ENCODE measurements around the gene RFX5.
"Not testable (repeated sequence)": the region's sequence is repeated elsewhere in the genome, so short reads cannot be mapped to it uniquely, and the experiment has no call there.

Gene RFX5

GRCh38 chr1:151346769-151347522 lies at the start of gene RFX5:
RFX5 (minus strand) TSS chr1:151347252; CDS start chr1:151346320, 932 bp downstream.
- peak; percentile 76 to 88 (median 82) for DNase-seq (ENCODE audit: low read depth in 4 of 4, low spot score in 1 of 4)

GRCh38 chr1:151396265-151396664 lies 49.2 kb upstream of the RFX5 start:
- not testable (repeated sequence) for DNase-seq (ENCODE audit: low read depth in 4 of 4, low spot score in 1 of 4)

DNA sequence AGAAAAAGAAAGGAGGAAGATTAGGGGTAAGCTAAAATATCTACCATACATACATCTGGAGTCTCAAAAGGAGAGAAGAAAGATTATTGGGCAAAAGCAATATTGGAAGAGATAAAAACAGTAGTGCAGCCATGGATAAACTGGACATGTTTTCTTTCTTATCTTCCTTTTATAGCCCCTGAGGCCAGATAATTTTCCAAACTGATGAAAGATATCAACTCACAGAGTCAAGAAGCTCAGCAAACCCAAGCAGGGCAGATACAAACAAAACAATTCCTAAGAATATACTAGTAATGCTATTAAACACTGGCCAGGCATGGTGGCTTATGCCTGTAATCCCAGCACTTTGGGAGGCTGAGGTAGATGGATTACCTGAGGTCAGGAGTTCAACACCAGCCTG lies 46.5 kb upstream of the RFX5 start:
- DNase-seq (ENCODE audit: low read depth in 4 of 4, low spot score in 1 of 4): no peak

DNA sequence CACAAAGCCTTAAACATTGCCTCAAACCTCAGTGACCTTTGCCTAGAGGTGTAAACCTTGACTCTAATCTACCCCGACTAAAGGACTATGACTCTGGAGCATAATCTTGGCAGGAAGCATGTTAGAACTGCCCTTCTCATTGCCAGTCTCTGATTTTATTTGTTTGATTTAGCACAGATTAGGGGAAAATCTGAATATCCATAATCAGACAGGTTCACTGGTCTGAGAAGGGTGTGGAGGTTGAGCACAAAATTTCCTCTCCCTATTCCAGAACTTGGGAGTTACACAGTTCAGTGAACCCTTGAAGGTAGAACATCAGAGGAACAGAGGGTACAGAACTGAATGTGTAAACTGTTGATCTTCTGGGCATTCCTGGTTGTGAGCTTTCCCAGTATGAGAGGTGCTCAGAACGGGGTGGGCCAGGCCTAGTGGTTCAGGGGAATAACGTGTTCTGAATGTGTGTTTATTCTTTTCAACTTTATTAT lies 44.1 kb upstream of the RFX5 start:
- DNase-seq (ENCODE audit: low read depth in 4 of 4, low spot score in 1 of 4): no peak

DNA sequence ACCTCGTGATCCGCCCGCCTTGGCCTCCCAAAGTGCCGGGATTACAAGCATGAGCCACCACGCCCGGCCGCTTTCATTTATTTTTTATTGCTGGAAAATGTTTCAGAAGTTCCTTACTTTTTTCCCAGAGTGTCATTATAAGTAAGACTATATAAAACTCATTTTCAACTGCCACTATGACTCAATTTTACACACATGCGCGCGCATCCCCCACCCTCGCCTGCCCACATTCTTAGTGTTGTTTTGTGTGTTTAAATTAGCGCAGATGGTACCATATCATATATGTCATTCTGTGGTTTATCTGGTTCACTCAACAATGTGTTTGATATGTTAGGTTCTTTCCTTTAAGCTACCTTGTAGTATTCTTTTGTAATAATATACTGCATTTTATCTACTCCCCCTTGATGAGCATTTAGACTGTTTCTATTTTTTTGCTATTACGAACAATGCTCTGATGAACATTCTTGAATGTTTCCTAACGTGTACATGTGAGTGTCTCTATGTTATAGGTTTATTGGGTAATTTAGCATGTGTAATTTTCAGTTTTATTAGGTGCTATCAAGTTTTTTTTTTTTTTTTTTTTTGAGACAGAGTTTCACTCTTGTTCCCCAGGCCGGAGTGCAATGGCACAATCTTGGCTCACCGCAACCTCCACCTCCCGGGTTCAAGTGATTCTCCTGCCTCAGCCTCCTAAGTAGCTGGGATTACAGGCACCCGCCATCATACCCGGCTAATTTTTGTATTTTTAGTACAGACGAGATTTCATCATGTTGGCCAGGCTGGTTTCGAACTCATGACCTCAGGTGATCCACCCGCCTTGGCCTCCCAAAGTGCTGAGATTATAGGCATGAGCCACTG lies 43.4 kb upstream of the RFX5 start:
- not testable (repeated sequence) for DNase-seq (ENCODE audit: low read depth in 4 of 4, low spot score in 1 of 4)

DNA sequence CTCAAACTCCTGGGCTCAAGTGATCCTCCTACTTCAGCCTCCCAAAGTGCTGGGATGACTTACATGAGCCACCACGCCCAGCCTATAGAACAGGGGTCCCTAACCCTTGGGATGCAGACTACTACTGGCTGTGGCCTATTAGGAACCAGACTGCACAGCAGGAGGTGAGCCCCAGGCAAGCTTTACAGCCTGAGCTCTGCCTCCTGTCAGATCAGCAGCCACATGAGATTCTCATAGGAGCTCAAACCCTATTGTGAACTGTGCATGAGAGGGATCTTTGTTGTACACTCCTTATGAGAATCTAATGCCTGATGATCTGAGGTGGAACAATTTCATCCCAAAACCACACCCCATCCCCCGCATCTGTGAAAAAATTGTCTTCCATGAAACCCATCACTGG lies 39.0 kb upstream of the RFX5 start:
- DNase-seq (ENCODE audit: low read depth in 4 of 4, low spot score in 1 of 4): no peak

GRCh38 chr1:151384584-151384983 lies 37.5 kb upstream of the RFX5 start:
- no peak for DNase-seq (ENCODE audit: low read depth in 4 of 4, low spot score in 1 of 4)

DNA sequence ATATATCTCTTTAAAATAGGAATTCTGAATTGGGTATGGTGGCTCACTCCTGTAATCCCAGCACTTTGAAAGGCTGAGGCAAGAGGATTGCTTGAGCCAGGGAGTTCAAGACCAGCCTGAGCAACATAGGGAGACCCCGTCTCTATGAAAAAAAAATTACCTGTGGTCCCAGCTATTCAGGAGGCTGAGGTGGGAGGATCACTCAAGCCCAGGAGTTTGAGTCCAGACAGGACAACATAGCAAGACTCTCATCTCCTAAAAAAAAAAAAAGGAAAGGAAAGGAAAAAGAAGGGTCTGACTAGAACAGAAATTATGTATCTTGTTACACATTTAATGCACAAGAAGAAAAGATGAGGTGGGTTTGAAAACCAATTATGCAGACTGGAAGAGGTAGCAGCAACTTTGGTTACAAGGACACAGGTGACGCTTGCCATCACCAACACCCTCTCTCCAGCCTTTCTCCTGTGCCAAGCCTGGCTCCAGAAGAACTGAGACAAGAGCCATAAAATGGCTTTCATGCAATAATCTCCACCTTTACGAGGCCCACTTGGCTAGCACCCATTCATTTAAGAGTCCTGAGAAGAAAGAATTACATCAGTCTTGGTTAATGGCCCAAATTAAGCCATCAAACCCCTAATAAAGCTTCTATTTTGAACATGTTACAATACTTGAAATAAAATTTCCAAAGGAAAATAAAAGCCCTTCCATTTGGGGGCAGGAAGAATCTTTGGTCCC lies 30.3 kb upstream of the RFX5 start:
- no peak for DNase-seq (ENCODE audit: low read depth in 4 of 4, low spot score in 1 of 4)

GRCh38 chr1:151373196-151373595 lies 26.1 kb upstream of the RFX5 start:
- no peak for DNase-seq (ENCODE audit: low read depth in 4 of 4, low spot score in 1 of 4)

GRCh38 chr1:151372058-151372934 lies 25.2 kb upstream of the RFX5 start, which contains the start of gene SELENBP1:
SELENBP1 (minus strand) TSS chr1:151372705; CDS start chr1:151372641, 64 bp downstream.
- DNase-seq (ENCODE audit: low read depth in 4 of 4, low spot score in 1 of 4): no peak

- DNase-seq (ENCODE audit: low read depth in 4 of 4, low spot score in 1 of 4): no peak
These were observed 24.5 kb upstream of the RFX5 start for GRCh38 chr1:151371370-151372057.

DNA sequence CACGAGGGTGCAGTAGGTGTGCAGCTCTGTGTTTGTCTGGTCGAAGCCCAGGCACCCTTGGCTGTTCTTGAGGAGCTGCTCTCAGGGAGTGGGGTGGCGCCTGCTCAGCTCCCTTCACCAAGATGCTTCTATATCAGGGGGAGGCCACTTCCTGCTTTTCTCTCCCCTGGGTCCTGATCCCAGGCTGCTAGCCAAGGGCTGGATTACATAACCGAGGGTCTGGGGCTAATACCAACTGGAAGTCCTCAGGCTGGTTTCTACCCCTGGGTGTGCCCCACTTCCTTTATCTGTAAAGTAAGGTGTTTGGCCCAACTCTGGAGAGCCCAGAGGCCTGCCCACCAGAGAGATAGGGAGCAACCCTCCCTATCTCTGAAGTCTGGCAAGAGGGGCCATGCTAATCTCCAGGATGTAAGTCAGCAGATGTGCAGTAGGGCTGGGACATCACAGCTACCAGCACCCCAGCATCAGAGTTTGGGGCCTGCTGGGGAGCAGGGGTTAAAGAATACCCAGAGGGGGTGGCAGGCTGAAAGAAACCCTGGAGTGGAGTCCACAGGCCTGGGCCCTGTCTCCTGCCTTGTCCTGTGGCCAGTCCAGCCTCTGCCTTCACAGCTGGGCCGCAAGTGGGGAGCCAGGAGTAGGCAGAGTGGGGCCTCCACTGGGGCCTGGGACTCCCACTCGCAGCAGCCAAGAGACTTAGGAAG lies 23.3 kb upstream of the RFX5 start:
- DNase-seq (ENCODE audit: low read depth in 4 of 4, low spot score in 1 of 4): no peak

DNA sequence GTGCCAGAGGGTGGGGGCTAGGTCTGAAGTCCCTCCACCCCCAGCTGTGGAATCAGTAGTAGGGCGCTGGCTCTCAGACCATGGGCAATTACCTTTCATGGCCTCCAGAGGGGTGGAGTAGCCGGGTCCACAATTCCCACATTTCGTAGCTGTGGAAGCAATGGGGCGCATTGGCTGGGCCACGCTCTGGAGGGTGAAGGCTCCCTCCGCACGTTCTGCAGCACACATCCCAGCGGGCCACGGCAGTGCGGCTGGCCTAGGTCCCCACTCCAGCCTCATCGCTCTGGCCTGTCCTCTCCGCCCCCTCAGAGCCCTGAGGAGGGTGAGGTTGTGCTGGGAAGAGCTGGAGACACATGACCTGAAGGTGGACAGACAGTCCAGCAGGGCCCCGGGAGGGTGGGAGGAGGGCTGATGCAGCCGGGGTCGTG lies 22.6 kb upstream of the RFX5 start:
- DNase-seq (ENCODE audit: low read depth in 4 of 4, low spot score in 1 of 4): no peak

- no peak for DNase-seq (ENCODE audit: low read depth in 4 of 4, low spot score in 1 of 4)
These were observed 22.2 kb upstream of the RFX5 start for GRCh38 chr1:151369302-151369610.

DNA sequence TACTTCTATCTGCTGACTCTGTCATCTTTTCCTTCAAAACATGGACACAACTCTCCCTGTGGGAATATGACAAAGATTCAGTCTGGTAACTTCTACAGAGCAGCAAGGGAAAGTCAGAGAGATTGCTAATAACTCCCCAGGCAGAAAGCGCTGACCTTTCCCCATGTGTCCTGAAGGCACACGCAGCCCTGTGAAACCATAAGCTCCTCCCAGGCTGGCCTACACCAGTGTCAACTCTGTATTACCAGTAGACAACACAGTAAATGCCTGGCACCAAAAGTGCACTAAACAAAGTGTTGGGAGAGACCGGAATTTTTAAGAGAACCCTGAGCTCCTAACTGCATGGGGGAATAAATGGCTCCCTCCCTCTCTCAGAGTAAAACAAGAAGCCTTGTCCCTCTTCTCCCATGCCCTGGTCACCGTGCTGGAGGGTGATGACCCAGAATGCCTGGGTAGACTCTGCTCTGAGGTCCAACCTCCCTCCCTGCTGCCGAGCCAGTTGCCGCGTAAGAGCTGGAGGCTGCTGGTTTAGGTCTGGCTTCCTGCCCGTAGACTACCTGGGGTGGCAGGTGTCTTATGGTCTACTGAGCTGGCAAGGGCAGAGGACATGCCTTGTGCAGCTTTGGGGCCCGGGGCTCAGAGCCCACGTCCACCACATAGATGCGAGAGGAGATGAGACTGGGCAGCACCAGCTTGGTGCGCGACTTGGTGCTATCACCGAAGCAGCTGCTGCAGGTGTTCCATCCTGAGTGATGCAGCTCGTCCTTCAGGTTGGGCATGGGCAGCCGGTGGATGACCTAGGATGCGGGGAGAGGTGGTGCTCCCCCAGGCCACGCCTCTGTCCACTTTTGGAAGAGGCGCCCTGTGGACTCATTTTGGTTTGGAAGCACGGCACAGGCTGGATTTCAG lies 21.6 kb upstream of the RFX5 start:
- DNase-seq (ENCODE audit: low read depth in 4 of 4, low spot score in 1 of 4): no peak

DNA sequence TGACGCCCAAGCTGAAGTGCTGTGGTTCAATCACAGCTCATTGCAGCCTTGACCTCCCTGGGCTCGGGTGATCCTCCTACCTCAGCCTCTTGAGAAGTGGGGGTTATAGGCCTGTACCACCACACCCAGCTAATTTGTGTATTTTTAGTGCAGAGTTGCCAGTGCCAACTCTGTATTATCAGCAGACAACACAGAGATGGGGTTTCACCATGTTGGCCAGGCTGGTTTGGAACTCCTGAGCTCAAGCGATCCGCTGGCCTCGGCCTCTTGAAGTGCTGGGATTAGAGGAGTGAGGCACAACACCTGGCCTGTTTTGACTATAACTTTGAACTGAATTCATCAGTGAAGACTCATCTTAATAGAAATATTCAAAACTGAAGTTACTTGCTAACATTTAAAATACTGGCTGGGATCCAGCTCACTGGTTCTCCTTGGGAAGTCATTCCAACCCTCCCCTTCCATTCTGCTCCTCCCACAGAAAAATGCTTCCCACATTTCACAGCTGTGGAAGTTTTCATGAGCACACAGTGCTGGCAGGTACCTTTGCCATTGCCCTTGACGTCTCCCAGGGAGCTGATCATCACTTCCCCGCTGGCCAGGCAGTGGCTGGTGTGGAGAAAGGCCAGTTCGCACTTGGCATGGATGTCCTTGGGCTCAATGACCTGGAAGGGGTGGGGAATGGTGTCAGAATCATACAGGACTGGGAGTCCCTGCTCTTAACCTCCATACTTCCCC lies 20.8 kb upstream of the RFX5 start:
- no peak for DNase-seq (ENCODE audit: low read depth in 4 of 4, low spot score in 1 of 4)

- no peak for DNase-seq (ENCODE audit: low read depth in 4 of 4, low spot score in 1 of 4)
These were observed 17.9 kb upstream of the RFX5 start for GRCh38 chr1:151364996-151365395.
